HG03575 (cell line): ENCODE data around the gene PCNX3.

Experiments
- ATAC-seq: cut with Tn5 transposase; IDR thresholded peaks from one replicate; pipeline ENCODE4 v1.9.1; 2021; ENCODE audit not compliant: unreplicated experiment, insufficient number of reproducible peaks, low FRiP score; ENCODE audit errors: extremely low read depth

Gene PCNX3

DNA sequence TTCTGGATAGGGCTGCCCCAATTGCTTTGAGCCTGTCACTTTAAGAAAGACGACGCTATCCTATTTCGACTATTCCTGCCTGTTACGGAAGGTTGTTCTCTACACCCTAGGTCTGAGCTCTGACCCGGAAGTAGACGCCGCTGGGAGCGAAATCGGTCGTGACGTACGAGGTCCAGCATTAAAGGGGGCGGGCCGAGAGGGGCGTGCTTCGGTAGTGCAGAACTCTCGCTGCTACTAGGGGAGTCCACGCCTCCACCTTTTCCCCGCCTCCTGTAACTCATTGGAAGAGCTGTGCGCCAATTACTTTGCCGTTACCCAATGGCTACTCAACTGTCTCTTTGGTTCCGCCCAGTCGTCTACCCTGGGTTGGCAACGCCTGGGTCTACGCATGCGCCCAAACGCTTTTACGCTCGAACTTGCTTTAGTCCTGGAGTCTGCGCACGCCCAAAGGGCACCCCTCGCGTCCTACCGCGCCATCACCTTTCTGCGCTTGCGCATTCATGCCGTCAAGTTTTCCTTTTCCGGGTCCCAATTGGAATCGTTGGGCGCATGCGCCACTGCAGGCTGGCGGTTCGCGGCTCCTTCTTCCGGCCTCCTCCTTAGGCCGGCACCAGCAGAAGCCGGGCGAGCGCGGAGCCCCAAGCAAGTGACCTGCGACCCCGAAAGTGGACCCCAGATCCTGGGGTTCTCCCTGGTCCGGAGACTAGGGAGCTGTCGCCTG lies at the start of gene PCNX3:
Gene PCNX3 (plus strand): TSS at position 548 of the 721 bp plus-strand sequence. CDS start 536 bp downstream, outside the sequence.
- ATAC-seq: peak; percentile 46

DNA sequence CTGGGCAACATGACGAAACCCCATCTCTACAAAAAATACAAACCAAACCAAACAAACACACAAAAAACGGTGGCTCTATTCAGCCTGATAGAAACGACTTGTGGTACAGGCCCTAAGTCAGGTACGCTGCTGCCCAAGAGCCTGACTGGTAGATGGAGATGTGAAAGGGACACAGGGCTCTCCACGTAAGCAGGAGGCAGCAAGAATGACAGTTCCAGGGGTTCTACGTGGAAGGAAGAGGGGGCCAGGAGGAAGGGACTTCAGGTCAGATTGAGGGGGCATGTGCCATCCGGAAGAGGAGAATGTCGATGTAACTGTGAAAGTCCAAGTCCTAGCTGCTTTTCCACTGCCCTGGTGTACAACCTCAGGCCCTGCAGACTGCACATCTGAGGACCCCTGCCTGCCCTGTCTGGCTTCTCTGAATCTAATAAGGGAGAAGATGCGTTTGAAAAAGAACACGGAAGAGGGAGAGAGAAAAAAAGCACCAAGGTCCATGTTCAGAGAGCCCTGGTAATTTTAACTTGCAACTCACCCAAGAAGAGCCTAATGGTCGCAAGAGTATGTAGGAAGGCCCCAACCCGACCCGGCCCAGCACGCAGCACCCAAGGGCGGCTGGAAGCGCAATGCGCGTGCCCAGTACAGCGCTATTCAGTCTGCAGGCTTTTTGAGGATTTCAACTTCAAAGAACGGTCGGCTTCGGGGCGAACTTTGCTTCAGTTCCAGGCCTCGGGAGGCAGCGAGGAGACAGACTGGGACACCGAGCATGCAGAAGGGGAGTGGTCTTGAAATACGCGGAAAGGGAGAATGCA lies 46.2 kb upstream of the PCNX3 start:
- no peak for ATAC-seq

DNA sequence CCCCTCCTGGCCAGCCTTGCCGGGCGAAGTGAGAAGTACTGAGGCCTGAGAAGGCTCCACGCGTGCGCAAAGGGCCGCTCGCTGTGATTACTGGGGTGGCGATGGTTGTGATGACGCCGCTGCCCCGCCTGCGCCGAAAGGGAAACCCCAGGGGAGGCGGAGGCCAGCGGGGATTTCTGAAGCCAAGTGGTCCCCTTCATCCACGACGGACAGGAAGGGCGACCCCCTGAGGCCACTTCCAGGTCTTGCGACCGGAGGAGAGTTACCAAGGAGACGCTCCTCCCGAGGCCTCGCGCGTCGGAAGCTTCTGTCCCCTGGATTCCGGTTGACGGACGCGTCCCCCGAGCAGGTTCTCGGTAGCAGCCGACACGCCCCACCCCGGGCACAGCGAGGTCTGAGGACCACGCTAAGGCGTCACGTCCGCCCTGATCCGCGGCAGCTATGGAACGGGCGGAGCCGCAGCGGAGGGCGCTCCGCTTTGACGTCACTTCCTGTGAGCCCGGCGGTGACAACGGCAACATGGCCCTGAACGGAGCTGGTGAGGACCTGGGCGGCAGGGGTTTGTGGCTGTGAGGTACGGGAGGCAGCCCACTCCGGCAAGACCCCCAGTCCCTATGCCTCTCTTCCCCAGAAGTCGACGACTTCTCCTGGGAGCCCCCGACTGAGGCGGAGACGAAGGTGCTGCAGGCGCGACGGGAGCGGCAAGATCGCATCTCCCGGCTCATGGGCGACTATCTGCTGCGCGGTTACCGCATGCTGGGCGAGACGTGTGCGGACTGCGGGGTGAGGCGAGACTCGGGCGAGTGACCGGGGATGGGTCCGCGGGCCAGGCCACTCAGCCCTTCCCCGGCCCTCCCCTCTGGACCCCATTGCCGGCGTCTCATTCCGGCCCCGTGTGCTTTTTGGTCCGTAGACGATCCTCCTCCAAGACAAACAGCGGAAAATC lies 45.3 kb upstream of the PCNX3 start, which contains the start of gene ZNRD2:
Gene ZNRD2 (plus strand): TSS at position 505 of the 946 bp plus-strand sequence. CDS start 15 bp downstream, at position 520.
- peak; percentile 33 for ATAC-seq

DNA sequence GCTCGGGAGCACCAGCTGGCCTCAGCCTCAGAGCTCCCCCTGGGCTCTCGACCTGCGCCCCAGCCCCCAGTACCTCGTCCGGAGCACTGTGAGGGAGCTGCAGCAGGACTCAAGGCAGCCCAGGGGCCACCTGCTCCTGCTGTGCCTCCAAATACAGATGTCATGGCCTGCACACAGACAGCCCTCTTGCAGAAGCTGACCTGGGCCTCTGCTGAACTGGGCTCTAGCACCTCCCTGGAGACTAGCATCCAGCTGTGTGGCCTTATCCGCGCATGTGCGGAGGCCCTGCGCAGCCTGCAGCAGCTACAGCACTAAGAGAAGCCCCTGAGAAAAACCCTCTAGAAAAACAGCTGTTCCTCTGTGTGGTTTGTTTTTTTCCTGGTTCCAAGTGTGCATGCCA lies 44.2 kb upstream of the PCNX3 start:
- no peak for ATAC-seq

DNA sequence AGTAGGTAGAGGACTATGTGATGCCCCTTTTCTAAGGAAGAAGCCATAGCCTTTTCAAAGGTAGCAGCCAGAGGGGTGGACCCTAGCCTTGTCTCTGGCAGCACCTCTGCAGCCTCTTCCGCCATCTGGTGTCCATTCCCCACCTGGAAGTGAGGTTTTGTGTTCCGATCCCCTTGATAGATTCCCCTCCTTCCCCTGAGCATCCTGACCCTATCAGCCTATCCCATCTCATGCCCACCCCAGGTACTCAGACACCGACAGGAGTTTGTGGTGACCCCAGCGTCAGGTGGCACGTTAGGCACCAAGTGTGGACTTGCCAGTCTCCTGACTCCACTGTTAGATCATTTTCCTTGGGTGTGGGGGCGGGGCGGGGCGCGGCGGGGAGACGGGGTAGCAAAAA lies 43.6 kb upstream of the PCNX3 start:
- ATAC-seq: no peak

DNA sequence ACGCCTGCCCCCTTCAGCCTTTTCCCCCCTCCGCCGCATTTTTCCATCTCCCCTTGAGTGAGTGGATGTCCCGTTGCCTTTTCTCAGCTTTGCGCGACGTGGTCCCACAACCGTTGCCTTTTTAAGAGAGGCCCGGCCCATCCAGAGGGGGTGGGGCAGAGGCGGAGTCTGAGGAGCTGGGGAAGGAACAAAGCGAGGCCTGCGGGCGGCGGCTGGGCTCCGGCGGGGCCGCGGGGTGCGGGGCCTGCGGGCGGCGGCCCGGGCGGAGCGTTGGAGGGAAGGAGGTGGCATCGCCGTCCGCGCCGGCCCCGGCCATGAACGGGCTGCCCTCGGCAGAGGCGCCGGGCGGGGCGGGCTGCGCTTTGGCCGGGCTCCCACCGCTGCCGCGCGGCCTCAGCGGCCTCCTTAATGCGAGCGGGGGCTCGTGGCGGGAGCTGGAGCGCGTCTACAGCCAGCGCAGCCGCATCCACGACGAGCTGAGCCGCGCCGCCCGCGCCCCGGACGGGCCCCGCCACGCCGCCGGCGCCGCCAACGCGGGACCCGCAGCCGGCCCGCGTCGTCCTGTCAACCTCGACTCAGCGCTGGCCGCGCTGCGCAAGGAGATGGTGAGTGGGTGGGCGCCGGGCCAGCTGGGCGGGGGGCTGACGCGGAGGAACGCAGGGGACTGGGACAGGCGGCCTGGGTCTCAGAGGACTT lies 43.1 kb upstream of the PCNX3 start, which contains the start of gene FAM89B:
Gene FAM89B (plus strand): TSS at position 183 of the 696 bp plus-strand sequence. CDS start 132 bp downstream, at position 315.
- ATAC-seq: no peak

DNA sequence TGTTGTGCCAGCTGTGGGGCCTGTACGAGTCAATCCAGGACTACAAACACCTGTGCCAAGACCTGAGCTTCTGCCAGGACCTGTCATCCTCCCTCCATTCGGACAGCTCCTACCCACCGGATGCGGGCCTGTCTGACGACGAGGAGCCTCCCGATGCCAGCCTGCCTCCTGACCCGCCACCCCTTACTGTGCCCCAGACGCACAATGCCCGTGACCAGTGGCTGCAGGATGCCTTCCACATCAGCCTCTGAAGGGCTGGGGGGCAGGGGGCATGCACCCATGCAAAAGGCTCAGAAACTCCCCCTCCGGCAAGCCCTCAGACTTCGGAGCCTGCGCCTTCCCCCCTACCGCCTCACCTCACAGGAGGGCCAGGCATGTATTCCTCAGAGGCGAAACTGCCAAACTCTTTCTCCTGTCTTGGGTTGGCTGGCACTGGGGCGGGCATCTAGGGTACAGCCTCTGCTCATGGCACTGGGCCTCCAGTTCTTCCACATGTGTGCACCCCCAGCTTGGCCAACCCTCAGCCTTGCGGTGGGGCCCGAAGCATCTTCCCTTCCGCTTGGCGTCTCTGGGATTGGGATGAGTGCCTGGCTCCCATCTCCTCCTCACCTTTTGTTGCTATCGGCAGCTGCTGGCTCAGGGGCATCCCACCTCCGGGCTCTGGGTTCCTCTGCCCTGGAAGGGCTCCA lies 42.0 kb upstream of the PCNX3 start:
- no peak for ATAC-seq

DNA sequence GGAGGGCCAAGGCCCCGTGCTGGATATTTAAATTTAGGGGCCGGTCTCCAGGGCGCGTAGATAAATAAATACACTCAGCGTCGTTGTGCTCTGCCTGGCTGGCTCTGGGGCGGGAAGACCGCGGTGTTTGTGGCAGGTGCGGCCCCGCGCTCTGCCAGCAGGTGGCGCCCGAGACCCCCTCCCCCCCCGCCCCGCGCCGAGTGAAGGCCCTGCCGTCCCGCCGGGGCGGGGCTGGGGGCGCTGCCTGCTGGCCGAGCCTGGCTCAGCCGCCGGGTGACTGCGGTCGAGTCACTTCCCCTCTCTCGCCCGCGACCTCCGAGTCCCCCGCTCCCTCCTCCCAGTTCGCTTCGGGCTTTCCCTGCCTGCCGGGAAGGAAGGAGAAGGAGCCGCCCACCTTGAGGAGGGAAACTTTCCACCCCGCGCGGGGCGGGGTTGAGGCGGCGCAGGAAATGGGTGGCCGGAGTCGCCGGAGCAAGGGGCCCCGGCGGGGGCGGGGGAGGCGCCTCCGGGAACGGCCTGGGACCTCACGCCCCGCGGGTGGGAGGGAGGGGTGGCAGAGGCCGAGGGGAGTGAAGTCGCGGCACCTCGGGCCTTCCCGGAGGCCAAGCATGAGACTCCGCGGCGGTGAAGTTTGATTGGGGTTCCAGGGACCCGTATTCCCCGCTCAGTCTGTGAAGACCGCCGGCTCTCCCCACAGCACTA lies 41.3 kb upstream of the PCNX3 start:
- ATAC-seq: no peak

DNA sequence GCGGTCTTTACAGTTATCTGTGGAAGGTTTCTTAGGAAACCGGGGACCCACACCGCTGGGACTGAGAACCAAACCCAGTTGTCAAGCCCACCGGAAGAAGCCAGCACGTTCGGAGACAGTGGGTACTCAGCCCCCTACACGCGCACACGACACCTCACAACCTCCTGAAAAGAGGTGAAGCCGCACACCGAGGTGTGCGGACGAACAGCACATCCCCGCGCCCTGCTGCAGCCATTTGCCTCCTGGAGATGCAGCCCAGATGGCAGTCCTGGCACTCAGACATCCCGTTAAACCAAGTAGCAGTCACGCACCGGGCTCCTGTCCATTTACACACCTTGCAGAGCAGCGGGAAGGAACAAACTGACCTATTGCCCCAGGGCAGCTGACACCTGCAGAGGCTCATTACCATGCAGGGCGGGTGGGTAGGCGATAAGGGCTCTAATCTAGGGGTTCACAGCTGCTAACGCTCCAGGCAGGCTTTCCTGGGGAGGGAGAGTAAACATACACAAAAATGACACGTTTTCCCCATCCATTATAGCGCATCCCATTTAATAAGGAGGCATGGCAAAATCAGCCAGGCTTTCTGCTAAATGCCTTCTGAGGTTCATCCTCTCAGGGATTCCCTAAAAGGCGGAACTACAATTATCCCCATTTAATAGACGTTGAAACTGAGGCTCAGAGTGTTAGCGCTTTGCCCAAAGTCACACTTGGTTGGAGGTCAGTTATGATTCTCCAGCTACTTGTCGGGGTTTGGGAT lies 40.6 kb upstream of the PCNX3 start:
- ATAC-seq: no peak

DNA sequence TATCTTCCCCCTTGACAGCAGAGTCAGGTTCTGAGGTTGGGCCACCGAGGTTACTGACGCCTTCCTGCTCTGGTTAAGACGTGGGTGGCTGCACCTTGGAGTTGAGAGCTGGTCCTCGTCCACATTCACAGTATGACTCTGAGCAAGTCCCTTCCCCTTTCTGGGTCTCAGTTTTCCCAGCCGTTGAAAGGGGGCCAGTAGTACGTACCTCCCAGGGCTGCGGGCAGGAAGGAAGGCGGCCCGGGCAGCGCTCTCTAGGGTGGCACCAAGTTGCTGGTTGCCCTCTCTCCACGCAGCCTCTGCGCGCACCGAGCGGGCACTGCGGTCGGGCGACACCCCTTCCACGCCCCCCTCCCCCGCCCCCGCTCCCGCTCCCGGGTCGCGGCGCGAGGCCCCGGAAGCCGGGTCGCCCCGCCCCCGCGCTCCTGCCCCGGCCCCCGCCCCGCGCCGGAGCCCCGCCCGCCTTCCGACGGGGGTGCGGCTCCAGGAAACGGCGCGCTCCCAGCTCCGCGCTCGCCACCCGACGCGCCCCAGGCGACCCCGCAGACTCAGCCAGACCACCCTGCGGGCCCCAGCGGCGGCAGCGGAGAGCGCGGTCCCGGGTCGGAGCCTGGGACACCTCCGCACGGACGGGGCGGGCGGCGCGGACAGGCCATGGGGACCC lies 39.9 kb upstream of the PCNX3 start, which contains the start of gene EHBP1L1:
Gene EHBP1L1 (plus strand): TSS at position 486 of the 664 bp plus-strand sequence. CDS start 250 bp downstream, outside the sequence.
- no peak for ATAC-seq

DNA sequence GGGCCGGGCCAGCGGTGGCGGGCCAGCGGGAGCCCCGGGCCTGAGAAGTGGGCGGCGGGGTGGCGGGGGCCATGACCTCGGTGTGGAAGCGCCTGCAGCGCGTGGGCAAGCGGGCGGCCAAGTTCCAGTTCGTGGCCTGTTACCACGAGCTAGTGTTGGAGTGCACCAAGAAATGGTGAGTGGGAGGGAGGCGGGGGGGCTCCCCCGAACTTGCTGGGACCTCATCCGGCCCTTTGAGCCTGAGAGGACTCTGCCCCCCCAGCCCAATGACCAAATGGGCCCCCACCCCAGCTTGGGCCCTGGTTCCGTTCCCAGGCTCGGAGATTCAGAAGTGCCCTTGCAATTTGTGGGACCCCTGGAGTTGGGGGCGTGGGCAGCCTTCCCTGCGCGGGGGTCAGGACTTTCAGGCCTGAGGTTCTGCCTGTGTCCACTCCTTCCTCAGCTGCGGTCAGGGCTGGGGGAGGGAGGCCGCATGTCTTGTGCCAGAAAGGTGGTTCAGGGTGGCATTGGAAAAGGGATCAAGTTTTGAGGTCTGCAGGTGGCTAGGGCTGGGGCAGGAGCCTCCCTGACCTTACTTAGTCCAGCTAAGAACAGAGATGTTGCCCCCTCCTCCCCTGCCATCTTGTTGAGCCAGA lies 39.2 kb upstream of the PCNX3 start:
- no peak for ATAC-seq

DNA sequence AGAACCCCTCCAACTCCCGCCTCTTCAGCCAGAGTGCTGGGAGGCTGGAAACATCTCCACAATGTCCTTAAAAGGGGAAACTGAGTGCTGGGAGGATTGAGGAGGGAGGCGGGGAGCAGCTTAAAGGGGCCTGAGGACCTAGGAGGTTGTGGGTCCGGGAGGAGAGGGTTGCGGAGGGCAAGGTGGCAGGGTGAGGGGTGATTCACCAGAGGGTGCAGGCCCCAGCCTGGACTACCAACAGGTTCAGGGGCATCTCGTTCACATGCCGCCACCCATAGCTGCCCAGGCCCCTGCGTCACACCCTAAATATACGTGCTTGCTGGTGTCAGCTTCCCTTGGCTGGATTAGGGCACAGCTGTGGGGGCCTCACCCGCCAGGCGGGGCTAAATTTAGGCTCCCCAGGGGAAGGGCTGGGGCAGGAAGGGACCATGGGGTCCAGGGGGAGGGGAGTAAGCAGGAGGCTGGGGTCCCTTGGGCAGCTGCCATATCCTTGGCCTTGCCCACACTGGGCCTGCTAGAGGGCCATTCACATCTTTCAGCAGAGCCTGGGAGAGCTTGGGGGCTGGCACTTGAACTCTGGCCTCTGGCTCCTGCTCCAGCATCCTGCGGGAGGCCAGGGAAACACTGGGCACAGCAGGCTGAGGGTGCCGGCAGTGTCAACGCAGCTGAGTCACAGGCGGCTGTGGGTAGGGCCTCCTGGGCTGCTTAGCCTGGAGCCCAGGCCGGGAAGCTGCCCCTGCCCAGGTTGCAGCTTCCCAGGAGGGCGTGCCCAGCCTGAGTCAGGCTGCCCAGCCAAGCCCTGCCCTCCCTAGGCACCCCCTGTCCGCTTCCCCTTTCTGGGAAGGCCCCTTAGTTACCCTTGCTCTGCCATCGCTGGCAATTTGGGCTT lies 38.5 kb upstream of the PCNX3 start:
- no peak for ATAC-seq

DNA sequence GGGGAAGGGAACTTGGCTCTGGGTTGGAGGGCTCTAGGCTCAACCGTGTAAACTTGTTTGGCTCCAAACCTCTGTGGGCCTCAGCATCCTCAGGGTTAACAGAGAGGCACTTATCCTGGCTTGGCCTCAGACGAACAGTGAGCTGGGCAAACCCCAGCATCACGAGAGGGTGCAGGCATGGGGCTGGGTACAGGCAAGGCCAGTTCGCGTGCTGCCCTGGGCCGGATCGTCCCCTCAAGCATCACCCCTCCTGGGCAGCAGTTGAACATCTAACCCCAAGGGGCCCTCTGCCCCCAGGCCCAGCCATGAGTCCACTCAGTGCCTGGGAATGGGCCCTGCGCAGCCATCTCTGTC lies 37.8 kb upstream of the PCNX3 start:
- ATAC-seq: no peak

DNA sequence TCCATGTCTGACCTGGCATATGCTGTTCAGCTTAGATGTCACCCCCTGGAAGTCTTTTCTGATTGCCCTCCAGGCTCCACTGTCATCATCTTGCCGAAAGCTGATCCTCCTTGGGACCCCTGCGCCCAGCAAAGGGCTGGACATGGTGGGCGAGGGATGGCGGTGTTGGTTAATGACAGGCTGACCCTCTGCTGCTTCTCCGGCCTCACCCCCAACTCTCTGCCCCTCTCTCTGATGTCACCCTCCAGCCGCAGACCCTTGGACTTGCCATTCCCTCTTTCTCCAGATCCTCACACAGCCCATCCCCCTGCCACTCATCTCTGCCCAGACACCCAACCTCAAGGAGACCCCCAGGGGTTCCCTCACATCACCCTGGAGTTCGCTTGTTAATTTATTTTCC lies 37.4 kb upstream of the PCNX3 start:
- ATAC-seq: no peak

DNA sequence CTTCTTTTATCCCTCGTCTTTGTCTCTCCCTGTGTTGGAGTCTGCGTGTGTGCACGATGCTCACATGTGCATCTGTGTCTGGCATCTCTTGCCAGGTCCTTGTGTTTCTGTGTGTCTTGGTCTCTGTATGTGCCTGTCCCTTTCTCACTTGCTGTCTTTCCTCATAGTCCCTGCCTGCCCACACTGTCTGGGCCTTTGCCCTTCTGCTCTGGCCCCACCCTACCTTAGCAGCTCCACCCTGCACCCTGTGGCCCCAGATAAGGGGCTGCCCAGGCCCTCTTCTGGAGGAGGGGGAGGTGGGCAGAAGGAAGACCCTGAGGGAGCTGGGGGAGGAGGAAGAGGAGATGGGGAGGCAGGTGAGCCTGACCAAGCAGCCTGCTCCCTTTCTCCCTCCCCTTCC lies 36.9 kb upstream of the PCNX3 start:
- no peak for ATAC-seq
